ENCODE results near the gene CALHM2. TPM values are rescaled to one million over a fixed set of nuclear protein-coding genes. Genes with fewer than 3 reads are reported as not detected.

The CALHM2 gene, protein sequence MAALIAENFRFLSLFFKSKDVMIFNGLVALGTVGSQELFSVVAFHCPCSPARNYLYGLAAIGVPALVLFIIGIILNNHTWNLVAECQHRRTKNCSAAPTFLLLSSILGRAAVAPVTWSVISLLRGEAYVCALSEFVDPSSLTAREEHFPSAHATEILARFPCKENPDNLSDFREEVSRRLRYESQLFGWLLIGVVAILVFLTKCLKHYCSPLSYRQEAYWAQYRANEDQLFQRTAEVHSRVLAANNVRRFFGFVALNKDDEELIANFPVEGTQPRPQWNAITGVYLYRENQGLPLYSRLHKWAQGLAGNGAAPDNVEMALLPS
- total RNA-seq (31.6 and 35.8 TPM in 2 replicates), polyA plus RNA-seq (29.8 and 37.2 TPM in 2 replicates), polyA minus RNA-seq (ENCODE audit: low replicate concordance) (61.1 and 62.8 TPM in 2 replicates)
- 41.0 and 49.0 TPM in 2 replicates for polyA plus RNA-seq (2012)

DNA sequence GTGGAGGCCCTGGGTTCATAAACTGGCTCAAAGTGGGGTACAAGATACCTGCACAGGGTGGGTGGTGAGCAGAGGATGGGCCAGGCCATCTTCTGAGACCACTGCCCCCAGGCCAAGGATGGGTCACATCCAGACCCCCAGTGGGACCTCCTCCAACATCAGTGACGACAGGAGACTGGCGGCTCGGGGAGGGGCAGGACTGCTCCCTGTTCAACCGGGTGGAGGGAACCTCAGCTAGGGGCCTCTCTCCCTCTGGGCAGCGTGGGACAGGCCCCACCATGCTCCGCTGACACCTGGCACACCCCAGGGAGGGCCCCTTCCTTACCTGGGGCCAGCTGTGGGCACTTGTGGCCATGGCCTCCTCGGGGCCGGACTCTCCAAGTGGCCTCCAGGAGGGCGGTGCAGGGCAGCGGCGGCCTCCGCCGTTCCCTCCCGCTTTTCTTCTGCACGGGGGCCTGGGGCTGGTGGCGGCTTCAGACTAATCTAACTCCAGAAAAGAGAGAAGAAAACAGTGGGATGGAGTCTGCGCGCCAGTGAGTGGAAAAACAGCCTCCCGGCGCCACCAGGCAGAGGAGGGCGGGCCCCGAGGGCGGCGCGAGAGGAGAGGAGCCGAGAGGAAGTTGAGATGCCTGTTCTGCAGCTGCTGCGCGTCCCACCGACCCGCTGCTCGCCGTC is at the start of gene CALHM2:
TSS of gene CALHM2 (minus strand) at position 540 of the 675 bp plus-strand sequence. CDS start 2,429 bp downstream, outside the sequence.
- H3K4me2 ChIP-seq (ENCODE audit: extremely low read depth, insufficient read depth, low read length) = peak within 1 kb of the TSS; percentile 70
- H3K9me3 ChIP-seq (ENCODE audit: control insufficient read depth, insufficient read depth, low read depth, low read length) = no peaks in the 10 kb centered on the region
- peaks cover 26% of the 10 kb centered on the region for H3K4me1 ChIP-seq (ENCODE audit: control insufficient read depth, extremely low read depth, insufficient read depth, low read length)
- H3K27ac ChIP-seq (ENCODE audit: insufficient read depth, low read length) = peak within 1 kb of the TSS; percentile 78
- peaks cover 23% of the 10 kb centered on the region for H3K36me3 ChIP-seq (ENCODE audit: control insufficient read depth, insufficient read depth, low read length)
- H3K79me2 ChIP-seq (ENCODE audit: control insufficient read depth, insufficient read depth, low read length) = peaks cover 29% of the 10 kb centered on the region
- peak within 1 kb of the TSS; percentile 83 for H2AFZ ChIP-seq (ENCODE audit: low read length)
- TF ChIP-seq, protein P1, sequence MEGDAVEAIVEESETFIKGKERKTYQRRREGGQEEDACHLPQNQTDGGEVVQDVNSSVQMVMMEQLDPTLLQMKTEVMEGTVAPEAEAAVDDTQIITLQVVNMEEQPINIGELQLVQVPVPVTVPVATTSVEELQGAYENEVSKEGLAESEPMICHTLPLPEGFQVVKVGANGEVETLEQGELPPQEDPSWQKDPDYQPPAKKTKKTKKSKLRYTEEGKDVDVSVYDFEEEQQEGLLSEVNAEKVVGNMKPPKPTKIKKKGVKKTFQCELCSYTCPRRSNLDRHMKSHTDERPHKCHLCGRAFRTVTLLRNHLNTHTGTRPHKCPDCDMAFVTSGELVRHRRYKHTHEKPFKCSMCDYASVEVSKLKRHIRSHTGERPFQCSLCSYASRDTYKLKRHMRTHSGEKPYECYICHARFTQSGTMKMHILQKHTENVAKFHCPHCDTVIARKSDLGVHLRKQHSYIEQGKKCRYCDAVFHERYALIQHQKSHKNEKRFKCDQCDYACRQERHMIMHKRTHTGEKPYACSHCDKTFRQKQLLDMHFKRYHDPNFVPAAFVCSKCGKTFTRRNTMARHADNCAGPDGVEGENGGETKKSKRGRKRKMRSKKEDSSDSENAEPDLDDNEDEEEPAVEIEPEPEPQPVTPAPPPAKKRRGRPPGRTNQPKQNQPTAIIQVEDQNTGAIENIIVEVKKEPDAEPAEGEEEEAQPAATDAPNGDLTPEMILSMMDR (conservative IDR thresholded peaks at IDR 0.05 in 1 of 2, IDR thresholded peaks at IDR 0.05 in 1 of 2; ENCODE audit: low read depth in 1 of 2, low read length in 2 of 2) = no peak
- TF ChIP-seq EZH2 (IDR thresholded peaks at IDR 0.05; ENCODE audit: low read length, missing control alignments) = no peak
- no peaks in the 10 kb centered on the region for H4K20me1 ChIP-seq (ENCODE audit: control insufficient read depth, extremely low read depth, insufficient read depth, low read length)
- no peaks in the 10 kb centered on the region for H3K27me3 ChIP-seq (ENCODE audit: control insufficient read depth, insufficient read depth, low read length)
- H3K4me3 ChIP-seq (replicated peaks in 1 of 4; ENCODE audit: control extremely low read depth in 1 of 4, insufficient read depth in 1 of 4, low read depth in 3 of 4, low read length in 4 of 4) = peak within 1 kb of the TSS; percentile 62 to 90 (median 64)
- H3K9ac ChIP-seq (ENCODE audit: insufficient read depth, low read length) = peak within 1 kb of the TSS; percentile 84
- peak; percentile 47 to 52 for DNase-seq (ENCODE audit: low read depth in 2 of 2)

DNA sequence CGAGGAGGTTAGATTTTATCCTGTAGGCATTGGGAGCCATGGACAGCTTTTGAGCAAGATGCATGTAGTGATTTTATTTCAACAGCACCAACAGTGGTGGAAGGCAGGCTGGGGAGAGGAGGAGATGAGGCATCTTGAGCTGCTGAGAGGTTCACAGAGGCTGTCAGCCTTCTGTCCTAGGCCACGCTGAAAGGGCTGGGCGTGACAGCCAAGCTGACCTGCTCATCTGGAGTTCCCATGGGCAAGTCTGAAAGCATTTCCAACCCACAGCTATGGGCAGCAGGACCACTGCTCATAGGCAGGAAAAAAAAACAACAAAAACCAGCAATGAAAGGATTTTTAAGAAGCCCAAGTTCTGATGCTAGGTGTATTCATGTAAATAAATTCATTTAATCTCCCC is 49.0 kb upstream of the CALHM2 start:
- H3K4me1 ChIP-seq (ENCODE audit: control insufficient read depth, extremely low read depth, insufficient read depth, low read length) = no peaks in the 10 kb centered on the region
- TF ChIP-seq, protein P1 (conservative IDR thresholded peaks at IDR 0.05 in 1 of 2, IDR thresholded peaks at IDR 0.05 in 1 of 2; ENCODE audit: low read depth in 1 of 2, low read length in 2 of 2) = no peak
- TF ChIP-seq EZH2 (IDR thresholded peaks at IDR 0.05; ENCODE audit: low read length, missing control alignments) = no peak
- no peak for DNase-seq (ENCODE audit: low read depth in 2 of 2)
- no peaks in the 10 kb centered on the region for H3K36me3 ChIP-seq (ENCODE audit: control insufficient read depth, insufficient read depth, low read length)
- no peak overlapping the region for H3K4me2 ChIP-seq (ENCODE audit: extremely low read depth, insufficient read depth, low read length)
- no peaks in the 10 kb centered on the region for H3K79me2 ChIP-seq (ENCODE audit: control insufficient read depth, insufficient read depth, low read length)
- no peak overlapping the region for H3K27ac ChIP-seq (ENCODE audit: insufficient read depth, low read length)
- H4K20me1 ChIP-seq (ENCODE audit: control insufficient read depth, extremely low read depth, insufficient read depth, low read length) = no peaks in the 10 kb centered on the region
- H2AFZ ChIP-seq (ENCODE audit: low read length) = no peak overlapping the region
- no peaks in the 10 kb centered on the region for H3K9me3 ChIP-seq (ENCODE audit: control insufficient read depth, insufficient read depth, low read depth, low read length)
- peaks cover 39% of the 10 kb centered on the region for H3K27me3 ChIP-seq (ENCODE audit: control insufficient read depth, insufficient read depth, low read length)
- H3K4me3 ChIP-seq (replicated peaks in 1 of 4; ENCODE audit: control extremely low read depth in 1 of 4, insufficient read depth in 1 of 4, low read depth in 3 of 4, low read length in 4 of 4) = no peak overlapping the region
- no peak overlapping the region for H3K9ac ChIP-seq (ENCODE audit: insufficient read depth, low read length)

DNA sequence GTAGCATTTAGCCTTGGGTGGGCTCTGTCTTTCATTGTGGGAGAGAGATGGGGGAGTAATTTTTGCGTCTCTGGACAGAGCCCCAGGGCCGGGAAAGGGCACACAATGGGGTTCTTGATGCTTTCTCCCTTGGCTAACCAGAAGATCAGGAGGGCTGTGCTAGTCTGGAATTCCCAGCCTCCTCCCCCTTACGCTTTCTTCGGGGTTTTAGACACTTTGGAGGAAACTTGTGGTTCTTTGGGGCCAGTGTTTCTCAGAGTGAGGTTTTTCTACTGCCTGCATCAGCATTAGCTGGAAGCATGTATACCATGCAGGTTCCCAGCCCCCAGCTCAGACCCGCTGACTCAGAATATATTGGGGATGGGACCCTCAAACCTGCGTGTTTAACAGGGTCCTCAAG is 48.3 kb upstream of the CALHM2 start:
- no peak for DNase-seq (ENCODE audit: low read depth in 2 of 2)
- no peak overlapping the region for H3K4me3 ChIP-seq (replicated peaks in 1 of 4; ENCODE audit: control extremely low read depth in 1 of 4, insufficient read depth in 1 of 4, low read depth in 3 of 4, low read length in 4 of 4)
- no peaks in the 10 kb centered on the region for H3K36me3 ChIP-seq (ENCODE audit: control insufficient read depth, insufficient read depth, low read length)
- TF ChIP-seq EZH2 (IDR thresholded peaks at IDR 0.05; ENCODE audit: low read length, missing control alignments) = no peak
- TF ChIP-seq, protein P1 (conservative IDR thresholded peaks at IDR 0.05 in 1 of 2, IDR thresholded peaks at IDR 0.05 in 1 of 2; ENCODE audit: low read depth in 1 of 2, low read length in 2 of 2) = no peak
- no peaks in the 10 kb centered on the region for H4K20me1 ChIP-seq (ENCODE audit: control insufficient read depth, extremely low read depth, insufficient read depth, low read length)
- peaks cover 39% of the 10 kb centered on the region for H3K27me3 ChIP-seq (ENCODE audit: control insufficient read depth, insufficient read depth, low read length)
- no peaks in the 10 kb centered on the region for H3K9me3 ChIP-seq (ENCODE audit: control insufficient read depth, insufficient read depth, low read depth, low read length)
- H3K4me1 ChIP-seq (ENCODE audit: control insufficient read depth, extremely low read depth, insufficient read depth, low read length) = no peaks in the 10 kb centered on the region
- no peak overlapping the region for H3K4me2 ChIP-seq (ENCODE audit: extremely low read depth, insufficient read depth, low read length)
- no peaks in the 10 kb centered on the region for H3K79me2 ChIP-seq (ENCODE audit: control insufficient read depth, insufficient read depth, low read length)
- no peak overlapping the region for H2AFZ ChIP-seq (ENCODE audit: low read length)
- H3K9ac ChIP-seq (ENCODE audit: insufficient read depth, low read length) = no peak overlapping the region
- no peak overlapping the region for H3K27ac ChIP-seq (ENCODE audit: insufficient read depth, low read length)

Measured in fibroblast of lung (primary cell).